ENCODE measurements around the gene CST6. TPM values are rescaled to one million over a fixed set of nuclear protein-coding genes. Genes with fewer than 3 reads are reported as not detected.

Gene CST6
- total RNA-seq, 1 donor from 2014 or later, result not detected

- CTCF ChIA-PET, result no interaction called here
Observed at GRCh38 chr11:65976216-65977176, 35.3 kb upstream of the CST6 start.

DNA sequence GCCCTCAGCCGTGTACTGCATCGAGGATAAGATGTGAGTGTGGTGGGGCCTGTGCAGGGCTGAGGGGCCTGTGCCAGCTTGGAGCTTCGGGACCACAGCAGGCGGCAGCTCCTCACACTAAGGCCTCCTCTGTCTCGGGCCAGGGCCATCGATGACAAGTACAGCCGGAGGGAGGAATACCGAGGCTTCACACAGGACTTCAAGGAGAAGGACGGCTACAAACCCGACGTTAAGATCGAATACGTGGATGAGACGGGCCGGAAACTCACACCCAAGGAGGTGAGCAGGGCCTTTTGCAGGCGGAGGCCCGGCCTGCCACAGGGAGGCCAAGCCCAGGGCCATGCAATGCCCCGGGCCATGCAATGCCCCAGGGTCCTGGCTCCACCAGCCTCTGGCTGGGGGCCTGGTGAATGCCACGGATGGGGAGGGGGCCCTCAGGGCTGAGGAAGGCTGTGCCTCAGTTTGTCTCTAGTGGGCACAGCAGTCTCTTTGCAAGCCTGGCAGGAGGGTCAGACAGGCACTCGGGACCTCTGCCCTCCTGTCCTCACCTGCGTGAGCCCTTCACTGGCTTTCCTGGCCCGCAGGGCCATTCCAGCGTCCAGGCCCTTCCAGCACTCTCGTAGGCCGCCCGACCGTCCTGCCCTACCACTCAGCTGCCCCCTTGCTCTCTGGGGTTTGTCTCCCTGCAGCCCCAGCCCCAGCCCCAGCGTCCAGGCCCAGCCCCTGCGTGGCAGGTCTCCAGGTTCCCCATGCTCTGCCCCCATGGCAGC is 34.0 kb upstream of the CST6 start:
- TF ChIP-seq, protein P1, sequence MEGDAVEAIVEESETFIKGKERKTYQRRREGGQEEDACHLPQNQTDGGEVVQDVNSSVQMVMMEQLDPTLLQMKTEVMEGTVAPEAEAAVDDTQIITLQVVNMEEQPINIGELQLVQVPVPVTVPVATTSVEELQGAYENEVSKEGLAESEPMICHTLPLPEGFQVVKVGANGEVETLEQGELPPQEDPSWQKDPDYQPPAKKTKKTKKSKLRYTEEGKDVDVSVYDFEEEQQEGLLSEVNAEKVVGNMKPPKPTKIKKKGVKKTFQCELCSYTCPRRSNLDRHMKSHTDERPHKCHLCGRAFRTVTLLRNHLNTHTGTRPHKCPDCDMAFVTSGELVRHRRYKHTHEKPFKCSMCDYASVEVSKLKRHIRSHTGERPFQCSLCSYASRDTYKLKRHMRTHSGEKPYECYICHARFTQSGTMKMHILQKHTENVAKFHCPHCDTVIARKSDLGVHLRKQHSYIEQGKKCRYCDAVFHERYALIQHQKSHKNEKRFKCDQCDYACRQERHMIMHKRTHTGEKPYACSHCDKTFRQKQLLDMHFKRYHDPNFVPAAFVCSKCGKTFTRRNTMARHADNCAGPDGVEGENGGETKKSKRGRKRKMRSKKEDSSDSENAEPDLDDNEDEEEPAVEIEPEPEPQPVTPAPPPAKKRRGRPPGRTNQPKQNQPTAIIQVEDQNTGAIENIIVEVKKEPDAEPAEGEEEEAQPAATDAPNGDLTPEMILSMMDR (IDR thresholded peaks at IDR 0.05), result no peak
- no peaks in the 10 kb centered on the region for H3K9me3 Mint-ChIP-seq
- POLR2A ChIA-PET, result interaction anchor here (0.7 to 0.8 kb wide), 2 partner anchors 62 to 266 kb away, joined by 3 to 7 read pairs; partner anchors contain the start of gene KAT5
- H3K4me3 Mint-ChIP-seq, result no peak overlapping the region
- no peaks in the 10 kb centered on the region for H3K27me3 Mint-ChIP-seq
- H3K36me3 Mint-ChIP-seq (ENCODE audit: low read depth), result peaks cover 54% of the 10 kb centered on the region
- H3K27ac Mint-ChIP-seq, result no peak overlapping the region
- CTCF ChIA-PET, result no interaction called here
- ATAC-seq (ENCODE audit: low read depth), result no peak
- intact Hi-C loops (cut with micrococcal nuclease), result no loop called here
- DNase-seq, result no peak
- no peaks in the 10 kb centered on the region for H3K4me1 Mint-ChIP-seq

More at GRCh38 chr11:65976216-65977176, 35.3 kb upstream of the CST6 start:
- Mint-ChIP-seq H3K9me3 (no peaks in the 10 kb centered on the region), H3K36me3 (ENCODE audit: low read depth) (peaks cover 65% of the 10 kb centered on the region), H3K27ac (no peak overlapping the region), H3K4me3 (no peak overlapping the region), H3K27me3 (no peaks in the 10 kb centered on the region), H3K4me1 (no peaks in the 10 kb centered on the region)
- intact Hi-C loops (cut with micrococcal nuclease), result no loop called here
- TF ChIP-seq, protein P1 (IDR thresholded peaks at IDR 0.05), result no peak
- POLR2A ChIA-PET, result interaction anchor here (0.6 kb wide), 1 partner anchor 132 kb away, joined by 5 read pairs; no protein-coding TSS in a partner anchor
- DNase-seq (no peak), ATAC-seq (ENCODE audit: low read depth) (no peak)

DNA sequence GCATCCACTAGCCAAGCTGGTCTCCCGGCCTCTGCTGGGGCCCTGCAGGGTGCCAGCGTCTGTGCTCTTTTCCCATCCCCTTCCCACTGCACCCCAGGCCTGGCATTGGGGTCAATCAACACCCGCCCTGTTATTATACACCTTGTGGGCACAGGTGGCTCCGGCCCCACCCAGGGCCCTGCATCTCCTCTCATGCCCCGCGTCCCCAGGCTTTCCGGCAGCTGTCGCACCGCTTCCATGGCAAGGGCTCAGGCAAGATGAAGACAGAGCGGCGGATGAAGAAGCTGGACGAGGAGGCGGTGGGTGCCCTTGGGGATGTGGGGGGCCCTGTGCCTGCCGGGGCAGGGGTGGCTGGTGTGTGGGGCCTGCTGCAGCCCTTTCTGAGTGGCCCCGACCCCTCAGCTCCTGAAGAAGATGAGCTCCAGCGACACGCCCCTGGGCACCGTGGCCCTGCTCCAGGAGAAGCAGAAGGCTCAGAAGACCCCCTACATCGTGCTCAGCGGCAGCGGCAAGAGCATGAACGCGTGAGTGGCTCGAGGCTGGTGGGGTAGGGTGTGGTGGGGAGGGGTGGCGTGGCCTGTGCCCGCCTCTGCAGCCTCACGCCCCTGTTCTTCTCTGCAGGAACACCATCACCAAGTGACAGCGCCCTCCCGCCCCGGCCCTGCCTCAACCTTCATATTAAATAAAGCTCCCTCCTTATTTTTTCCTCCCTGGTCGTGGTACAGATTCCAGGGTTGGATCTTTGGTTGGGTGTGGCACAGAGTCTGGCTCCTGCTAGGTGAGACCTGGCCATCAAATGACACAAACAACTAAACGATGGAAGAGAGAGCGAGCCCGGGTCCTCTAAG is 33.2 kb upstream of the CST6 start:
- H3K36me3 Mint-ChIP-seq (ENCODE audit: low read depth), result peaks cover 48% of the 10 kb centered on the region
- no peak for DNase-seq
- no peak for ATAC-seq (ENCODE audit: low read depth)
- intact Hi-C loops (cut with micrococcal nuclease), result no loop called here
- TF ChIP-seq, protein P1 (IDR thresholded peaks at IDR 0.05), result no peak
- no peaks in the 10 kb centered on the region for H3K27me3 Mint-ChIP-seq
- CTCF ChIA-PET, result no interaction called here
- POLR2A ChIA-PET, result interaction anchor here (0.6 to 0.8 kb wide), 4 partner anchors 63 to 389 kb away, joined by 3 to 7 read pairs (median 4); partner anchors contain the start of gene KAT5
- no peaks in the 10 kb centered on the region for H3K9me3 Mint-ChIP-seq
- no peak overlapping the region for H3K4me3 Mint-ChIP-seq
- H3K4me1 Mint-ChIP-seq, result no peaks in the 10 kb centered on the region
- H3K27ac Mint-ChIP-seq, result no peak overlapping the region

DNA sequence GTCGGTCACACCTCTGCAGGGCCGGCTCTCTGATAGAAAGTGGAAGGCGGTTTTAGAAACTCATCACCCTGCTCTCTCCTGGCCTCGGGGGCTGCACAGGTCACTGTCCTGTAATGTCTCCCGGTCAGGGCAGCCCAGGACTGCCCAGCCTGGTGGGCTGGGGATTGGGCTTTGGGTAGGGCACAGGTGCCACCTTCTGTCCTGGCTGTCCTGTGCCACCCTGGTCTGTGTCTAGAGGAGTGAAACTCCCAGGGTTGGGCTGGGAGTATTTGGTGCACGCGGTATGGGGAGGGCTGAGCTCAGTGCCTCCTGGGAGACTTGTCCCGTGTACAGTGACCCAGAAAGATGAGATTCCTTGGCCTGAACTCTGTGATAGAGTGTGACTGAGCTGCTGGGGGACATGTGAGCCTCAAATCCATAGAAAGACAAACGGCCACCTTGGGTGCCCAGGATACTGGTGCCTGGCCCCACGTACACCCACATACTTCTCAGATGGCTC is 32.5 kb upstream of the CST6 start:
- CTCF ChIA-PET, result interaction anchor here (1.1 kb wide), 1 partner anchor 95 kb away, joined by 4 read pairs; no protein-coding TSS in a partner anchor
- POLR2A ChIA-PET, result interaction anchor here (0.6 kb wide), 2 partner anchors 113 to 390 kb away, joined by 3 to 4 read pairs; no protein-coding TSS in a partner anchor
- TF ChIP-seq, protein P1 (IDR thresholded peaks at IDR 0.05), result no peak
- Mint-ChIP-seq H3K27ac (no peak overlapping the region), H3K9me3 (no peaks in the 10 kb centered on the region), H3K4me3 (no peak overlapping the region), H3K4me1 (no peaks in the 10 kb centered on the region), H3K36me3 (ENCODE audit: low read depth) (peaks cover 45% of the 10 kb centered on the region), H3K27me3 (no peaks in the 10 kb centered on the region)
- intact Hi-C loops (cut with micrococcal nuclease), result no loop called here
- ATAC-seq (ENCODE audit: low read depth) (no peak), DNase-seq (no peak)

Measured in activated B cell treated with CpG ODN at 0.5 μM for 24 hours (primary cell).